ENCODE data around the gene CUBN.
A peak's percentile ranks its signal among the peaks of the same experiment; 100 is the strongest.

Gene CUBN

DNA sequence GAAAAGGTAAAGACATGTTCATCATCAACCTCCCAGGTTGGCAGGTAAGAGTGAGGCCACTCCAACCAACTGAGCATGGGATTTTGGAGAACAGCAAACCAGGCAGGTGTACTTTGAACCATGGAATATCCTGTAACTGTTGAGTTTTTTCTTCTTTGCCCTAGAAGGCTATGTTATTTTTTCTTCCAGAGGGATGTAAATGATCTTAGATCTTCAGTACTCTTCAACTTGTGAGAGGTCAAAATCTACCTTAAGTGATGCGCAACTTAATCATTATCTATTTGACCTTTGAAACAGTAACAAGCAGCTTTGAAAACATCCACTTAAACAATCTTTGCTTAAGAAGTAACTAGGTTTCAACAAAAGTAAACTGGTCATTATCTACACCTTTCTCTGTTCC, at the start of gene CUBN:
CUBN (minus strand) TSS at position 71 of the 400 bp plus-strand sequence; CDS start at position 25, 46 bp downstream.
- DNase-seq: no peak

DNA sequence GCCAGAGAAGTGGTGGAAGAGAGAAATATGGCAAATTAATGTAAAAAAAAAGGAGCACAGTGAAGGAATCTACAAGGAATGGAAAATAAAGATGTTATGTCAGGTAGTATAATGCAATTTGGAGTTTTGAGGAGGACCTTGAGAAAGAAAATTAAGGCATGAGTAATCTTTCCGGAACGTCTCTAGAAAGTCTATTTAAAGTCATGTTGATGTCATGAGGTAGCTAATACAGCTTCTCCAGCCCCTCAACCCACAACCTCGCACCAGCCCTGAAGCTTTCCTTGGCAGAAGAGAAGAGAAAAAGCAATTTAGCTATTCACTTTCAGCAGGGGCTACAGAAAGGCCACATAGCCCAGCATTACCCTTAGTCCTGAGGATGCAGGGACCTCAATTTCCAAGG, 49.4 kb upstream of the CUBN start:
- DNase-seq: no peak

DNA sequence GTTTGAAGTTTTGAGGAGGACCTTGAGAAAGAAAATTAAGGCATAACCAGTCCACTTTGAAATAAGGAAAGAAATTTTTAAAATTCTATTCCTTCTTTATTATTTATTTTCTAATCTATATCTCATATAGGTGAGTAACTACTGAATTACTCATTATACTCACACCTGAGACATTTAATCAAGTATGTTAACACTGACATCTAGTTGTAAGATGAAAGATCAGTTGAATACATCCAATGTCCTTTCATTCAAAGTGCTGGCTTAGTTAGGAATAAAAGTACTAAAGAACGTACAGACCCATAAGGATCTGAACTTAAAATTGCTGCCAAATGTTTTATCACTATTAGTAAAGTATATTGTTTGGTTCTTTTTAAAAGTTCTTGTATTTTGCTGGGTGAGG, 48.4 kb upstream of the CUBN start:
- no peak for DNase-seq

DNA sequence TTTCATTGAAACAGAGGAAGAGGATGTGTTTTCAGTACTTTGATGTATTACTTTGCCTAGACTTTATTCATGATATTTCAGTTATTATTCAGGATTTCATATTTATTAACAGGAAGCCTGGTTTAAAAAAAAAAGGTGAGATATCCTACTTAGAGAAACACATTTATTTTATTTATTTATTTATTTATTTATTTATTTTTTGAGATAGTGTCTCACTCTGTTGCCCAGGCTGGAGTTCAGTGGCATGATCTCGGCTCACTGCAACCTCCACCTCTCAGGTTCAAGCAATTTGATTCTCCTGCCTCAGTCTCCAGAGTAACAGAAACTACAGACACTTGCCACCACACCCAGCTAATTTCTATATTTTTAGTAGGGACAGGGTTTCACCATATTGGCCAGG, 47.4 kb upstream of the CUBN start:
- DNase-seq: no peak

DNA sequence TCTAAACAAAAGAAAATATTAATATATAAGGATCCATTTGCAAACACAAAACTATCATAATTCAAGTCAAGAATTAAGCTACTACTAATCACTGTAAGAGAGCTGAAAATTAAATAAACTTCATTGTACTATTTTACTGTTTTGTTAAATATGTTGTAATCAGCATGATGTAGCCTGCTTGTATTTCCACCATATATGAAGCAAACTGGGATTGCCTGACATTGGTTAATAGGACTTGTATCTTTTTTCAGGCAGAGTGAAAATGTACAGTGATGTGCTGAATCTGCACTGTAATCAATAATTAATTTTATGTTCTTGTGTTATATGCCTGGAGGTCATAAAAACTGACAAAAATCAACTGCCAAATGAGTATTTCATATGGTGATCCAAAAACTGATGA, 46.5 kb upstream of the CUBN start:
- no peak for DNase-seq

DNA sequence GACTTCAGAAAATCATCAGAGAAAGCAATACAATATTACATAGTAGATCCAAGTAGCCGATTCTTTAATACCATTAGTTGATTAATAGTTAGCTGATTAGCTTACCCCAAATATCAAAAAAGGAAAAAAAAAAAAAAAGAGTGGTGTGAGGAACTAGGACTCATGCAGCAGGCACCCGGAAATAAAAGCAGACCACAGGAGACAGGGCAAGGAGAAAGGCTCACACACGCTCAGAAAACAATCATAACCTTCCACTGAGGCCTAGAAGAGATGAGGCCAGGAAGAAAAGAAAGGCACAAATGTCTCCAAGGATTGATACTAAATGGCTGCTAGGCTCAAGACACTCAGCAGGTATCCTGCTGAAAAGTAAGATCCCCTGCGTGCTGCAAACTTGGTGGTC, 45.9 kb upstream of the CUBN start:
- no peak for DNase-seq

DNA sequence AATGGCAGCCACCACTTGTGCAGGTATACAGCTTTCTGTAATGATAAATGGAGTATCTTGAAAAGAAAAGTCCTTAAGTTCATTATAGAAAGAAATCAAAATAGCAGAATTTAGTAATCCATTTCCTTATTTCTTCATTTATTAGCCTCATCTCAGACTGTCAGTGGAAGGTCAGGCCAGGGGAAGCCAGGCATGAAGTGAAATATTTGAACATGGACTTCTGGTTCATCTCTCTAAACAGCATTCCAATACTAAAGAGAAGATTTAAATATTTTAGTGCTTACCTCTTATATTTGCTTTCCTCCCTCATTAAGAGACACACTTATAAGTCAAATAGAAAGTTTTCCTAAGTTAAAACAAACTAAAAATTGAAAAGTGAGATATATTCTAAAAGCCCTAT, 45.0 kb upstream of the CUBN start:
- no peak for DNase-seq

DNA sequence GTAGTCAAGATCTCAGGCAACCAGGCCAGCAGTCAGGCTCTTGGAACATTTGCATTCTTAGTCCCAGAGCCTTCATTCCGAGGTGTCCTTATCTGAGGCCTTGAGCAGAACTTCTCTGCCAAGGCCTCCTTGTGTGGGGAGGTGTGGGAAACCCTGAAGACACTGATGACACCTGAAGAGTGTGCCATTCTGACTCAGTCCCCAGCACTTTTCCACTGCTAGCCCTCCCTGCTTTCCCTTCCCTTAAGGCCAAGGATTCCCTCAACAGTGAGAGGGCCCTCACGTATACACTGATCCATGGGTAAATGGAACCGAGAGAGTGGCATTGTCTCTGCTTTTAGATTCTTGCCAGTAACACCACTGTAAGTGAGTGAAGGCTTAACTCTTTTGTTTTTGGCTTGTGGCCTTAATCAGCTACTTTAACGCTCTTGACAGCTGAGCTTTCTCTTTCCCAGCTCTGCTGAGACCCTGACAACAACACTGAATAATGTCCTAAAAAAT, 41.6 kb upstream of the CUBN start:
- DNase-seq: no peak

DNA sequence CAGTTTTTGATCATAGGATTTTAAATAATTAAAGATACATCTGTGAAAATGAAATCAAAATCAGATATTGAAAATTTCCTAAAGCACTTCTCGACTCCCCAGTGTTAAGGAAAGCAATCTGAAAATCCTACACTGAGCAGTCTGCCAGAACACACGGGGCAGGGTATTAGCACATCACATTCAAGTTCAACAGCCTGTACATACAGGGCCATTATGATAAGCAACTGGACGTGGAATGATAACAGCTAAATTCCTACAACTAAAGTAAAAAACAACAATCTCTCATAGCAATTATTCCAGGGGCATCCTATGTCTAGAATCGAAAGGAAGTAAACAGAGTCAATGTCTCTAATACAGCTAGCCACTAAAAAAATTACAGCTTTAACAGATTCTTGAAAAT, 40.2 kb upstream of the CUBN start:
- no peak for DNase-seq

DNA sequence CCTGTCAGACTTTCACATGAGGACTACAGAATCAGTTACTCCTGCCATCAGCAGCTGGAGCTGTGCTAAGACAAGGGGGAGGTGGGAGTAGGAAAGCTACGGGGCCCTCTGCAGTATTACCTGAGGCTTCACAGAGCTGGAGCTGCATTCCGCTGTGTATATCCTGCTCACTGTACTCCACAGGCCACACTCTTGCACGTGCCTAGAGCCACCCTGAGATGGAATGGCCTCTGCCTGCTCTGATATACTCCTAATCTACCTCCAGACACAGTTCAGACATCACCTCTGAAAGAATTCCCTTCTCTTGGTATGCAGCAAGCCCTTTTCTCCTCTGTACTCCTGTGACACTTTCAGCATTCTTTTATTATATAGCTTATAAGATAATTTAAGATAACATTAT, 37.1 kb upstream of the CUBN start:
- DNase-seq: no peak

DNA sequence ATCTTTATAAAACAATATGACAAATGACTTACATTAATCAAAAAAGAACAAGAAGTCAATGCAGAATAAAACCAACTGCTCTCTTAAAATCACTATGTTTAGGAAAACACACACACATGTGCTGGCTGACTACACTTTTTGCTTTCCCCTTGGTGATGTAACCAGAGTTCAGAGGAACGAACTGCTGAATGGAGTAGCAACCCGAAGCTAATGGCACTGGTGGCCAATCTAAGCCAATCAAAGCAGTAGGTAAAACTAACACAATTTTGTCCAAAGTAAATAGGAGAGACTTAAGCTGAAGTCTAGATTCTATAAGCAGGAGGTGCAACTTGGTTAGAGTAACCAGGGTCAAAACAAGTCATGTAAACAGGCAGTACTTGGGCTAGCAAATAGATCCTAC, 33.2 kb upstream of the CUBN start:
- DNase-seq: no peak

DNA sequence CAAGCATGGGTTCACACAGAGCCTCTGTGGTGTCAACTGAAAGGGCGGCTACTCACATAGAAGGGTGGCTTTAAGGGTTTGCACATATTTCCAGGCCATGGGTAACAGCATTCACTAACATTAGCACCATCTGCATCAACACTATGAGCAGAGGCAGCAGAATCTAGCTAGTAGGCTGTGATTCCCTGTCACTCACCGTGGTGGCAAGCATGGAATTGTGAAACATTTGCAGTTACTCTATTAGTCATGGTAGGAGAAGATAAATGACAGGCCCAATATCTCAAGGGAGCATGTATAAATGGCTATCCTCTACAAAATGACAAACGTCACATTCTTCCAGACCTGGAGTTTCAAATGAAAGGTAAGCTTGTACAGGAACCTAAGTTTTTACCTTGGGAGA, 32.2 kb upstream of the CUBN start:
- no peak for DNase-seq

DNA sequence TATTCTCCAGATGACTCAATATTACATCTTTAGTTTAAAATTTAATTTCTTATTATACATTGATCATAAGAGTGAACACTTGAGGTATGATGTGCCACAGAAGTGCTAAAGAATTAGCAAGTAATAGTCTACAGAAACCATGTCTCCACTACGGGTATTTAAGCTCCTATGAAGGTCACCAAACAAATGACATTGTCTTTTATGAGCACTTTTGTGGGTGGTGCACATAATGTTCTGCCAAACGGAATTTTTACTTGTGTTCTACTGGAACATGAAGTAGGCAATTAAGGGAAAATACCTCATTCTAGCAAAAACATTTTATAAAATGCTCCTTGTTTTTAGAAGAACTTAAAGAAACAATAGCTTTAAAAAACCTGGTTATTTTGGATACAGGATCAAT, 27.4 kb upstream of the CUBN start:
- no peak for DNase-seq

DNA sequence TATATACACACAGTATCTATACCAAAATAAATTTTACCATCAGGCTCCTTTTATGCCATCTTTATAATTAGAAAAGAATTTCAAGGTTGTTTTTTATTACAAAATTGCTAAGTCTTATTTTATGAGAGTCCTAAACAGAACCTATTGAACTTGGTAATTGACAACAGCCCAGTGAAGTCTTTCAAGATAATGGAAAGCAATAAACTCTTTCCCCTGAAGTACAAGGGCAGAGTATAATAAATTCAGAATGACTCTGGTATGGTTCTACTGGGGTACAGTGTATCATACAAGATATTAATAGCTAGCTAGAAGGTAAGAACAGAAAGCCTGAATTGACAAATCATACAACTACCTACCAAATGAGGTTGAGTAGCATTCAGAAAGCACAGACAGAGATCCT, 26.2 kb upstream of the CUBN start:
- DNase-seq: no peak

DNA sequence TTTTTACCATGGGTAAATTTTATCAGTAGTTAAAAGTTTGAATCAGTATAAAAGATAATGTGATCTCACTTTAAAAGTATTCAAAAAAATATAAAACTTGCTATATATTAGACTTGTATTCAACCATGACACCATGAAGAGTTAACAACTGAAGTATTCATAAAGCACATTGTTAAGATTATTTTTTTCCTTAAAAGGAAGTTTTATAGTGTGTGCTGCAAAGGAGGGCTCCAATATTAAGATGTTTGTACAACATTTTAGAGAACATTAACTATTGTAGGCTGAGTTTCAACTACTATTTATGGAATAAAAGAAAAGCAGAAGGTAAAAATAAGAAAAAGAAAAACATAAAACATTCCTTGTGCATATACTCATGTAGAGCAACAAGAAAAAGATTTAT, 24.5 kb upstream of the CUBN start:
- no peak for DNase-seq

DNA sequence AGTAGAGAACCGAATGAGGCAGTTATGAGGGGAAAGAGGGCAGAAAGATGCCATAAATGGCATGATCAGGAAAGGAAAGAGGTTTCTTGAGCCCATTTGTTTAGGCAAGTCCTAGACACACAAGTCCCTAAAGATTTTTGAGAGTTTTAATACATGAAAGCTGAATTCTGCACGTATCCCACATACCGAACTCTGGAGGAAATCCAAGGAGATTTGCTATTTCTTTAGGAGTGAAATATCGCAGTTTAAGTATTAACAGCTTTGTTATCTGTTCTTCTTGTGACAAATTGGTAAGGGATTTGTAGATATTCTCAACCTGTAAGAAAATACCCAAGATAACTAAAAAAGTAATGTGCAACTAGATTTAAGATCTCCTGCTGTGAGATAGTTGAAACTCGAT, 23.7 kb upstream of the CUBN start:
- no peak for DNase-seq

DNA sequence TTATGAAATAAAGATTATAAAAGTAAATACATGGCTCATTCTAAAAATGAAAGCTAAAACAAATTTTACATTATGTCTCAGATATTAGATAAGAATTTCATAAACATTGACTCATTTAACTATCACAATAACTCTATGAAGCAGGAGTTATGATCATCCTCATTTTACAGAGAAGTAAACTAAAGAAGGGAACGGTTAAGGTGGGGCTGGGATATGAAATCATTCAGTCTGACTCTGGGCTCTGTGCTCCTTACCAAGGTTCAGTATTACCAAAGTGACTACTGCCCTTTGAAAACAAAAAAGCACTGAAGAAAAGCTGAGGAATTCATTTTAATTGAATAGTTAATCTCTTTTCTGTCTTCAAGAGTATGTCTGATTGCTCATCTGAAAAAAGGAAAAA, 22.1 kb upstream of the CUBN start:
- DNase-seq: no peak

DNA sequence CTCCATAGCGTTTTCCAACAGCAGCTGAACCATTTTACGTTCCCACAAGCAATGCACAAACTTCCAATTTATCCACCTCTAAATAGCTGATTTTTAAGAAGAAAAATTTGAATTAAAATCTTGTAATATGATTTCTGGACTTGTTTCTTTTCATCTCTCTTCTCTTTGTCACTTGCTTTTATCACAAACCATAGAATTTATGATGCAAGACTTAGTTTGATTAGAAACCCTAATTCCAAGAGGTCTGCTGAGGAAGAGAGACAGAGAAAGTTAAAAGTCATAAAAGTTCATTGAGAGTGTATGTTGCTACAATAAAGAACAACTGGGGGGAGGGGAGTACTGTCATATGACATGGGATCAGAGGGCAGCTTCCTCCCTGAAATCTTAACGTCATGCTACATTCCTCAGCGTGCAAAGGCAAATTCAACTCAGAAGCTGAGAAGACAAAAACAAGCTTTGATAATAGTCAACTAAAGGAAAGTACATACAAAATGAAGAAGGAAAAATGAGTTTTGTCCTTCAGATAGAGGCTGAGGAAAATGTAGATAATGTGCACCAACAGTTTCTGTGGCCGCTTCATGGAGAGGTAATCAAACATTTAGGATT, 18.4 kb upstream of the CUBN start:
- DNase-seq: no peak

DNA sequence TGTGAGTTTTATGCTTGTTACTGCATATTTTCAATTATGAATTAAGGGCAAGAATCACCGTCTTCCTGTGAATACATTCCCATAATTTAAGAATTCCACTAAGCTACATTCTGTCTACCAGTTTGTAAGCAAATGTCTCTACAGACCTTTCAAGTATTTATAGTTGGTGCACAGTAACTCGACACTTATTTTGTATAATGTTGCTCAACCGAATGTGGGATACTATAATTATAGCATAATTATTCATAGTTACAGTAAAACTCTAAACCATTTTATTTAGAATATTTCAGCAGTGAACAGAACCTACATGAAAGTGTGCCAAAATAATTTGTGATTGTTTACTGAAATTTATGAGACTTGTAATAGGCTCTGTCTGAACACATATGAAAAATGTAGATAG, 17.3 kb upstream of the CUBN start:
- no peak for DNase-seq

DNA sequence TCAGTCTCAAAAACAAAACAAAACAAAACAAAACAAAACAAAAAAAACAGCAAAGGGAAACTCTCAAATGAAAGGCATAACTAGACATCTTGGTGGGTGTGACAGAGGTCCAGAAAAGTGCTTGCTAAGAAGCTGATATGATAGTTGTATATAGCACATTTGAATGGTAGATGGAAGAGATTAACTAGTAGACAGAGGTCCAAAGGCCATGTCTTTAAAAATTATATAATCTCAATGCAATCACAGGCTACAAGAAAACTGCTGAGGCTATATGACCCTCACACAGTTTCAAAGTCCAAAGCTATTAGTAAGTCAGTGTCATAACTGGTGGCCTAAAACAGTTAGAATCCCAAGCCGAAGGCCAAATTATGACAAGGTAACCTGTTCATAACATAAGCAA, 15.6 kb upstream of the CUBN start:
- no peak for DNase-seq

DNA sequence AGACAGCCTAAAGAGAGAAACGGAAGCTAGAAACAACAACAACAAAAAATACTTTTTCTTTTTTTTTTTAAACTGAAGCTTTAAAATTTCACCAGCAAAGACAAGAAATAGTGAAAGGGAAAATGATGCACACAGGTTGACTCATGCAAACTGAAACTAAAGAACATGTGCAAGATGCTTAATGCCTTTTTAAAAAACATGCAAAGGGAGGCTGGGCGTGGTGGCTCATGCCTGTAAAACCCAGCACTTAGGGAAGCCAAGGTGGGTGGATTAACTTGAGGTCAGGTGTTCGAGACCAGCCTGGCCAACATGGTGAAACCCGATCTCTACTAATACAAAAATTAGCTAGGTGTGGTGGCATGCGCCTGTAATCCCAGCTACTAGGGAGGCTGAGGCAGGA, 15.1 kb upstream of the CUBN start:
- DNase-seq: peak in 3 of 4 experiments; percentile 4 to 14 (median 12)

DNA sequence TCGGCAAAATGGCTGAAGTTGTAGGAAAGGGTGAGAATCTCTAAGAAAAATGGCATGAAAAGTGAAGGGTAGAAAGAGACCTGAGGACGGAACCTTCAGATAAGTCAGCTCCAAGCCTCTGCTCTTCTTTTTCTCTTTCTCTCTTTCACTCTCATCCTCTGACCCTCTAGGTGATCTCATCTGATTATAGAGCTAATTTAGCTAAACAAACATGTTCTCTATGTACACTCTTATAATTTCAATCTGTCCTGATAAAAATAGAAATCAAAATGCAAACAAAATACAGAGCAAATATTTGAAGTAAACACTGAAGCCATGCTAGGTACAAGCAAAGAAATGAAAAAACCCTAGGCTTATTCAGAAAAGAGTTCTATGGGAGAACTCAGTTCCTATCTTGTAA, 14.4 kb upstream of the CUBN start:
- DNase-seq: no peak

DNA sequence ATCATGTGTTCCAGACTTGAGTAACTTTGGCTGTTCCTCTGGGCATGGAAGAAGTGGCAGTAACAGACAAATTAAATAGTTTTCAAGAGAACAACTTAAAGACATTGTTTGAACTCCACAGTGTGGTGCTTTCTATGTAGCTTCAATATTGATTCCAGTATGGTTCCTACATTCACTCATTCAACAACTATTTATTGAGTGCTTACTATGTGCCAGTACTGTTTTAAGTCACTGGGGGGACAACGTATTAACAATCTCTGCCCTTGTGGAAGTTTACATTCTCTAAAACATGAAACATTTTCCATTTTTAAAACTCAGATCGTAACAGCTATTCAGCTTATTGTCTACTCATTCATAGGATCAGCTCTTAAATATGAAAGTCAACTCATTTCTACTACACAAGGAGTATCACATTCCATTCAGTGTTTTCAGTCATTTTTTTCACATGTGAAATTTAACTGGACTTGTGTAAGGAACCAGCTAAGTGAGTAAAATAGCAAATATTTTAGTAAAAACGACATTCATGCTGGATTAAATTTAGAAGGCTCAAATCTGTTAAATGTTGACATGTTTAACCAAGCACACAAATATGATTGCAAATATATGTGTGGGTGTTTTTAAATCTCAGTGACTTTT, 13.6 kb upstream of the CUBN start:
- no peak for DNase-seq

DNA sequence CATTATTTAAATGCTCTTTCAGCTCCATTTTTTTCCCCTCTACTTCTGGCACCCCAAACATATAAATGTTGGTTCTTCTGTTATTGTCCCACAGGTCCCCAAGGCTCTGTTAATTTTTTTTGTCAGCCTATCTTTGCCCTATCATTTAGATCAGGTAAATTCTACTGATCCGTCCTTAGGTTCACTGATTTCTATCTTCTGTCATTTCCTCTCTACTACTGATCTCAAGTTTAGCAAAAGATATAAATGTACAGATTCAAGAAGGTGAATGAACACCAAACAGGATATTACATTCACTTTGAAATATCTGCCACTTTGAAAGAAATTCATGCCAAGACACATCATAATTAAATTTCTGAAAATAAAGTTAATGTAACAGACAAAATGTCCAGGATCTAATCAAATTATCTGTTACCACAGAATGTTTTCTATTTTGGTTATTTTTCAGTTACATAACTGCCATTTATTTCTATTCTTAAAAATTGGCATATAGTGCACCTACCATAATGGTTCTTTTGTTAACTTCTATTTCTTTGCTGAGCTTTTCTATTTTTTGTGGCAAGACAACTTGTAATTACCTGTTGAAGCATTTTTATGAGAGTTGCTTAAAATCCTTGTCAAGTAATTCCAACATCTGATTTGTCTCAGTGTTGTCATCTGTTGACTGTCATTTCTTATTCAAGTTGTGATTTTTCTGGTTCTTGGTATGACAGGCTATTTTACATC, 12.1 kb upstream of the CUBN start:
- DNase-seq: no peak

DNA sequence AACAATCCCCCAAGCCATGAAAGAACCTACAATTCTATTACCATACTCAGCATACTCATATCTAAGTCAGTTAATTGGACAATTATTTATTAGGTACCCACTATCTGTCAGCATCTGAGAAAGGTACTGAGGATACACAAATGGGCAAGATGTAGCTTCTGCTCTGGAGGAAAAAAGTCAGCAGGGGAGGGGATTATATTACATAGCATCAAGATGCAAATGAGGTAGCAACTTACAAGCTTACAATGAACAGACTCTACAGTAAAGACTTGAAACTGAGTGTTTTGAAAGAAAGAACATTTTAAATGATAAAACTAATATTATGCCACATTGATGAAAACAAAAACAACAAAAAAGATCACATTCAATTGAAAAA, 10.8 kb upstream of the CUBN start:
- no peak for DNase-seq

Measured in activated naive CD4-positive, alpha-beta T cell (primary cell).